ENCODE measurements around the gene DSCAM. TPM values are rescaled to one million over a fixed set of nuclear protein-coding genes. Genes with fewer than 3 reads are reported as not detected.

DSCAM gene
- total RNA-seq, 2 donors from 2014 or later = not detected

- H3K4me1 Mint-ChIP-seq (ENCODE audit: low read depth) = no peaks in the 10 kb centered on the region
- DNase-seq (no peak), ATAC-seq (replicated peaks in 1 of 2) (no peak)
- H3K9me3 Mint-ChIP-seq = peaks cover 4 to 5% of the 10 kb centered on the region in 2 donors
- H3K4me3 Mint-ChIP-seq = no peak overlapping the region
- H3K36me3 Mint-ChIP-seq (ENCODE audit: insufficient read depth in 2 of 2) = peaks cover 0 to 2% of the 10 kb centered on the region in 2 donors
- H3K27me3 Mint-ChIP-seq (ENCODE audit: low read depth) = no peaks in the 10 kb centered on the region
- H3K27ac Mint-ChIP-seq = no peak overlapping the region
These were observed 300.3 kb downstream of the DSCAM start for GRCh38 chr21:40546647-40547046.

GRCh38 chr21:40540216-40540615 is 306.7 kb downstream of the DSCAM start:
- Mint-ChIP-seq H3K9me3 (peaks cover 5 to 6% of the 10 kb centered on the region in 2 donors), H3K27me3 (ENCODE audit: low read depth) (no peaks in the 10 kb centered on the region), H3K4me3 (no peak overlapping the region), H3K27ac (no peak overlapping the region), H3K4me1 (ENCODE audit: low read depth) (no peaks in the 10 kb centered on the region), H3K36me3 (ENCODE audit: insufficient read depth in 2 of 2) (peaks cover 0 to 2% of the 10 kb centered on the region in 2 donors)
- DNase-seq (no peak), ATAC-seq (replicated peaks in 1 of 2) (no peak)

GRCh38 chr21:40534886-40535285 is 312.1 kb downstream of the DSCAM start:
- Mint-ChIP-seq H3K4me1 (ENCODE audit: low read depth) (no peaks in the 10 kb centered on the region), H3K27me3 (ENCODE audit: low read depth) (no peaks in the 10 kb centered on the region), H3K4me3 (no peak overlapping the region), H3K9me3 (peaks cover 7 to 13% of the 10 kb centered on the region in 2 donors), H3K36me3 (ENCODE audit: insufficient read depth in 2 of 2) (peaks cover 0 to 2% of the 10 kb centered on the region in 2 donors), H3K27ac (no peak overlapping the region)
- no peak for DNase-seq
- ATAC-seq (replicated peaks in 1 of 2) = no peak

- H3K9me3 Mint-ChIP-seq = peaks cover 16 to 17% of the 10 kb centered on the region in 2 donors
- DNase-seq = no peak
- H3K4me1 Mint-ChIP-seq (ENCODE audit: low read depth) = no peaks in the 10 kb centered on the region
- peaks cover 0 to 2% of the 10 kb centered on the region in 2 donors for H3K36me3 Mint-ChIP-seq (ENCODE audit: insufficient read depth in 2 of 2)
- H3K27ac Mint-ChIP-seq = no peak overlapping the region
- no peak overlapping the region for H3K4me3 Mint-ChIP-seq
- ATAC-seq (replicated peaks in 1 of 2) = no peak
- no peaks in the 10 kb centered on the region for H3K27me3 Mint-ChIP-seq (ENCODE audit: low read depth)
These were observed 315.4 kb downstream of the DSCAM start for GRCh38 chr21:40531431-40532110.

GRCh38 chr21:40531016-40531415 is 315.9 kb downstream of the DSCAM start:
- no peak for ATAC-seq (replicated peaks in 1 of 2)

GRCh38 chr21:40517646-40518045 is 329.3 kb downstream of the DSCAM start:
- H3K27me3 Mint-ChIP-seq (ENCODE audit: low read depth) = no peaks in the 10 kb centered on the region
- no peaks in the 10 kb centered on the region for H3K4me1 Mint-ChIP-seq (ENCODE audit: low read depth)
- DNase-seq = no peak
- no peaks in the 10 kb centered on the region for H3K36me3 Mint-ChIP-seq (ENCODE audit: insufficient read depth in 2 of 2)
- no peak for ATAC-seq (replicated peaks in 1 of 2)
- H3K27ac Mint-ChIP-seq = no peak overlapping the region
- peaks cover 0 to 1% of the 10 kb centered on the region in 2 donors for H3K9me3 Mint-ChIP-seq
- no peak overlapping the region for H3K4me3 Mint-ChIP-seq

More at GRCh38 chr21:40531016-40531415, 315.9 kb downstream of the DSCAM start:
- no peaks in the 10 kb centered on the region for H3K27me3 Mint-ChIP-seq (ENCODE audit: low read depth)
- no peaks in the 10 kb centered on the region for H3K4me1 Mint-ChIP-seq (ENCODE audit: low read depth)
- H3K4me3 Mint-ChIP-seq = no peak overlapping the region
- no peak for DNase-seq
- peaks cover 16 to 17% of the 10 kb centered on the region in 2 donors for H3K9me3 Mint-ChIP-seq
- no peak overlapping the region for H3K27ac Mint-ChIP-seq
- peaks cover 0 to 2% of the 10 kb centered on the region in 2 donors for H3K36me3 Mint-ChIP-seq (ENCODE audit: insufficient read depth in 2 of 2)

GRCh38 chr21:40516335-40516734 is 330.6 kb downstream of the DSCAM start:
- H3K36me3 Mint-ChIP-seq (ENCODE audit: insufficient read depth in 2 of 2) = no peaks in the 10 kb centered on the region
- no peak overlapping the region for H3K4me3 Mint-ChIP-seq
- H3K9me3 Mint-ChIP-seq = peaks cover 2 to 3% of the 10 kb centered on the region in 2 donors
- no peak for ATAC-seq (replicated peaks in 1 of 2)
- DNase-seq = no peak
- no peaks in the 10 kb centered on the region for H3K4me1 Mint-ChIP-seq (ENCODE audit: low read depth)
- H3K27me3 Mint-ChIP-seq (ENCODE audit: low read depth) = no peaks in the 10 kb centered on the region
- no peak overlapping the region for H3K27ac Mint-ChIP-seq

- DNase-seq = peak; percentile 4 to 6
- Mint-ChIP-seq H3K27me3 (ENCODE audit: low read depth) (no peaks in the 10 kb centered on the region), H3K9me3 (peaks cover 2 to 3% of the 10 kb centered on the region in 2 donors), H3K4me1 (ENCODE audit: low read depth) (no peaks in the 10 kb centered on the region), H3K27ac (no peak overlapping the region), H3K4me3 (no peak overlapping the region), H3K36me3 (ENCODE audit: insufficient read depth in 2 of 2) (no peaks in the 10 kb centered on the region)
- ATAC-seq (replicated peaks in 1 of 2) = no peak
These were observed 334.4 kb downstream of the DSCAM start for GRCh38 chr21:40512590-40512989.

GRCh38 chr21:40507978-40508377 is 339.0 kb downstream of the DSCAM start:
- no peaks in the 10 kb centered on the region for H3K4me1 Mint-ChIP-seq (ENCODE audit: low read depth)
- no peak overlapping the region for H3K4me3 Mint-ChIP-seq
- no peaks in the 10 kb centered on the region for H3K36me3 Mint-ChIP-seq (ENCODE audit: insufficient read depth in 2 of 2)
- H3K27me3 Mint-ChIP-seq (ENCODE audit: low read depth) = no peaks in the 10 kb centered on the region
- ATAC-seq (replicated peaks in 1 of 2) = no peak
- H3K27ac Mint-ChIP-seq = no peak overlapping the region
- DNase-seq = no peak
- H3K9me3 Mint-ChIP-seq = peaks cover 2% of the 10 kb centered on the region in 2 donors

GRCh38 chr21:40505681-40506080 is 341.3 kb downstream of the DSCAM start:
- H3K27me3 Mint-ChIP-seq (ENCODE audit: low read depth) = no peaks in the 10 kb centered on the region
- ATAC-seq (replicated peaks in 1 of 2) = no peak
- no peaks in the 10 kb centered on the region for H3K4me1 Mint-ChIP-seq (ENCODE audit: low read depth)
- no peak overlapping the region for H3K27ac Mint-ChIP-seq
- DNase-seq = no peak
- H3K9me3 Mint-ChIP-seq = peaks cover 0 to 2% of the 10 kb centered on the region in 2 donors
- no peak overlapping the region for H3K4me3 Mint-ChIP-seq
- no peaks in the 10 kb centered on the region for H3K36me3 Mint-ChIP-seq (ENCODE audit: insufficient read depth in 2 of 2)

GRCh38 chr21:40505244-40505643 is 341.7 kb downstream of the DSCAM start:
- DNase-seq (no peak), ATAC-seq (replicated peaks in 1 of 2) (no peak)
- H3K4me3 Mint-ChIP-seq = no peak overlapping the region
- no peaks in the 10 kb centered on the region for H3K4me1 Mint-ChIP-seq (ENCODE audit: low read depth)
- H3K27me3 Mint-ChIP-seq (ENCODE audit: low read depth) = no peaks in the 10 kb centered on the region
- no peaks in the 10 kb centered on the region for H3K36me3 Mint-ChIP-seq (ENCODE audit: insufficient read depth in 2 of 2)
- peaks cover 0 to 2% of the 10 kb centered on the region in 2 donors for H3K9me3 Mint-ChIP-seq
- no peak overlapping the region for H3K27ac Mint-ChIP-seq

- no peaks in the 10 kb centered on the region for H3K36me3 Mint-ChIP-seq (ENCODE audit: insufficient read depth in 2 of 2)
These were observed 342.1 kb downstream of the DSCAM start for GRCh38 chr21:40504825-40505224.

GRCh38 chr21:40496116-40496515 is 350.8 kb downstream of the DSCAM start:
- Mint-ChIP-seq H3K27ac (no peak overlapping the region), H3K9me3 (peaks cover 10 to 12% of the 10 kb centered on the region in 2 donors), H3K4me1 (ENCODE audit: low read depth) (no peaks in the 10 kb centered on the region), H3K27me3 (ENCODE audit: low read depth) (no peaks in the 10 kb centered on the region), H3K36me3 (ENCODE audit: insufficient read depth in 2 of 2) (peaks cover 6% of the 10 kb centered on the region in 2 donors), H3K4me3 (no peak overlapping the region)
- ATAC-seq (replicated peaks in 1 of 2) = no peak
- no peak for DNase-seq

More at GRCh38 chr21:40504825-40505224, 342.1 kb downstream of the DSCAM start:
- Mint-ChIP-seq H3K27ac (no peak overlapping the region), H3K4me3 (no peak overlapping the region), H3K9me3 (peaks cover 0 to 2% of the 10 kb centered on the region in 2 donors), H3K4me1 (ENCODE audit: low read depth) (no peaks in the 10 kb centered on the region), H3K27me3 (ENCODE audit: low read depth) (no peaks in the 10 kb centered on the region)
- ATAC-seq (replicated peaks in 1 of 2) (no peak), DNase-seq (no peak)

GRCh38 chr21:40490408-40490807 is 356.6 kb downstream of the DSCAM start:
- ATAC-seq (replicated peaks in 1 of 2) (no peak), DNase-seq (no peak)
- H3K27me3 Mint-ChIP-seq (ENCODE audit: low read depth) = no peaks in the 10 kb centered on the region
- H3K27ac Mint-ChIP-seq = no peak overlapping the region
- no peaks in the 10 kb centered on the region for H3K4me1 Mint-ChIP-seq (ENCODE audit: low read depth)
- H3K36me3 Mint-ChIP-seq (ENCODE audit: insufficient read depth in 2 of 2) = peaks cover 6% of the 10 kb centered on the region in 2 donors
- H3K4me3 Mint-ChIP-seq = no peak overlapping the region
- peaks cover 12% of the 10 kb centered on the region in 2 donors for H3K9me3 Mint-ChIP-seq
